GM23338 (cell line): Measurements from ENCODE around the gene FOXP1. TPM values are rescaled to one million over a fixed set of nuclear protein-coding genes. Genes with fewer than 3 reads are reported as not detected.

Source experiments
- ATAC-seq: fragments of 200-7000 bp; cut with Tn5 transposase; 3 replicates; pipeline ENCODE4 v1.9.1; 2020
- DNase-seq: peaks from one replicate; pipeline ENCODE4 v3.0.0-alpha.2; 2015; ENCODE audit warnings: low spot score
- H2AFZ ChIP-seq: fragments of 200-600 bp; sonication (generic); 2 replicates; pipeline ENCODE4 v1.8.0; 2016; ENCODE audit warnings: antibody characterized with exemption, mild to moderate bottlenecking, moderate library complexity
- H3F3A ChIP-seq: fragments of 200-600 bp; sonication (generic); replicated peaks from 2 replicates; pipeline ENCODE4 v1.8.0; 2017; ENCODE audit warnings: antibody characterized with exemption, mixed run types, low read depth
- H3K27ac ChIP-seq: fragments of 200-600 bp; sonication (generic); 2 replicates; pipeline ENCODE4 v1.6.1; 2016; ENCODE audit warnings: low read depth
- H3K27me3 ChIP-seq: fragments of 200-600 bp; sonication (generic); 2 replicates; pipeline ENCODE4 v1.8.0; 2016; ENCODE audit warnings: mild to moderate bottlenecking, mixed run types, moderate library complexity; ENCODE audit not compliant: insufficient read depth
- H3K36me3 ChIP-seq: fragments of 200-600 bp; sonication (generic); 2 replicates; pipeline ENCODE4 v1.8.0; 2016; ENCODE audit warnings: mild to moderate bottlenecking; ENCODE audit not compliant: insufficient read depth
- H3K4me1 ChIP-seq: fragments of 200-600 bp; sonication (generic); 2 replicates; pipeline ENCODE4 v1.8.0; 2016; ENCODE audit warnings: mild to moderate bottlenecking, moderate library complexity; ENCODE audit not compliant: insufficient read depth
- H3K4me2 ChIP-seq: fragments of 200-600 bp; sonication (generic); 2 replicates; pipeline ENCODE4 v1.7.1; 2017; ENCODE audit warnings: mixed run types
- H3K4me3 ChIP-seq: fragments of 200-600 bp; sonication (generic); 2 replicates; pipeline ENCODE4 v1.6.1; 2016; ENCODE audit warnings: mixed run types
- H3K79me2 ChIP-seq: fragments of 200-600 bp; sonication (generic); replicated peaks from 2 replicates; pipeline ENCODE4 v1.8.0; 2017; ENCODE audit warnings: mild to moderate bottlenecking; ENCODE audit not compliant: insufficient read depth
- H3K9me2 ChIP-seq: fragments of 200-600 bp; sonication (generic); 2 replicates; pipeline ENCODE4 v1.8.0; 2017; ENCODE audit not compliant: insufficient read depth
- H4K20me1 ChIP-seq: fragments of 200-600 bp; sonication (generic); replicated peaks from 2 replicates; pipeline ENCODE4 v1.8.0; 2017; ENCODE audit warnings: mild to moderate bottlenecking; ENCODE audit not compliant: insufficient read depth
- H3K27ac Mint-ChIP-seq: 2 replicates; pipeline ENCODE4 v1.8.0; 2020; ENCODE audit warnings: inconsistent platforms, mild to moderate bottlenecking, moderate library complexity, mixed read lengths
- H3K27me3 Mint-ChIP-seq: 3 replicates; pipeline ENCODE4 v1.8.0; 2022; ENCODE audit warnings: low read depth, mild to moderate bottlenecking, moderate library complexity, mixed read lengths, inconsistent platforms; ENCODE audit not compliant: insufficient read depth, poor library complexity
- H3K36me3 Mint-ChIP-seq: 3 replicates; pipeline ENCODE4 v1.8.0; 2021; ENCODE audit warnings: low read depth, mild to moderate bottlenecking, inconsistent platforms, moderate library complexity, mixed read lengths
- H3K4me1 Mint-ChIP-seq: 3 replicates; pipeline ENCODE4 v1.8.0; 2020; ENCODE audit warnings: mild to moderate bottlenecking, inconsistent platforms, mixed read lengths
- H3K4me3 Mint-ChIP-seq: 3 replicates; pipeline ENCODE4 v1.8.0; 2021; ENCODE audit warnings: moderate library complexity, mild to moderate bottlenecking, inconsistent platforms, mixed read lengths
- H3K9me3 Mint-ChIP-seq: 3 replicates; pipeline ENCODE4 v1.8.0; 2020; ENCODE audit warnings: moderate library complexity, mild to moderate bottlenecking, inconsistent platforms, mixed read lengths
- CREB1 ChIP-seq: fragments of 250-450 bp; sonication (Bioruptor Pico); IDR thresholded peaks from 2 replicates; pipeline ENCODE4 v1.5.0; 2020; ENCODE audit warnings: low read depth, mild to moderate bottlenecking, moderate library complexity
- CTCF ChIP-seq, 2 experiments: fragments of 200-600 bp in 1 of 2; sonication (generic) in 1 of 2; conservative IDR thresholded peaks; 2 replicates each; pipeline versions ENCODE4 v1.5.1 to v1.6.1; 2016 to 2017; ENCODE audit warnings: antibody characterized with exemption in 2 of 2, low read depth in 2 of 2, mild to moderate bottlenecking in 2 of 2, moderate library complexity in 1 of 2
- ETS1 ChIP-seq: IDR thresholded peaks from 2 replicates; pipeline ENCODE4 v1.6.1; 2016; ENCODE audit warnings: antibody characterized with exemption
- EZH2 ChIP-seq: fragments of 200-600 bp; sonication (generic); IDR thresholded peaks from one replicate; pipeline ENCODE4 v1.8.0; 2017; ENCODE audit warnings: antibody characterized with exemption, mild to moderate bottlenecking, low read depth; ENCODE audit not compliant: unreplicated experiment
- EZH2phosphoT487 ChIP-seq: fragments of 200-600 bp; sonication (generic); IDR thresholded peaks from one replicate; pipeline ENCODE4 v1.8.1; 2018; ENCODE audit warnings: antibody characterized with exemption; ENCODE audit not compliant: unreplicated experiment
- JUNB ChIP-seq: IDR thresholded peaks from one replicate; pipeline ENCODE4 v1.6.1; 2016; ENCODE audit warnings: antibody characterized with exemption; ENCODE audit not compliant: unreplicated experiment
- NANOG ChIP-seq: IDR thresholded peaks from 2 replicates; pipeline ENCODE4 v1.6.1; 2016; ENCODE audit warnings: antibody characterized with exemption, borderline replicate concordance
- POLR2AphosphoS5 ChIP-seq: IDR thresholded peaks from 2 replicates; pipeline ENCODE4 v1.6.1; 2016; ENCODE audit warnings: antibody characterized with exemption, low read depth
- REST ChIP-seq: IDR thresholded peaks from one replicate; pipeline ENCODE4 v1.6.1; 2018; ENCODE audit warnings: antibody characterized with exemption; ENCODE audit not compliant: unreplicated experiment
- STAT1 ChIP-seq: IDR thresholded peaks from one replicate; pipeline ENCODE4 v1.6.1; 2016; ENCODE audit warnings: antibody characterized with exemption; ENCODE audit not compliant: unreplicated experiment
- ZNF114 ChIP-seq: fragments of 250-450 bp; sonication (Bioruptor Pico); IDR thresholded peaks from 2 replicates; pipeline ENCODE4 v1.5.0; 2020; ENCODE audit warnings: mild to moderate bottlenecking, moderate library complexity
- ZNF331 ChIP-seq: fragments of 250-450 bp; sonication (Bioruptor Pico); IDR thresholded peaks from 2 replicates; pipeline ENCODE4 v1.5.0; 2020; ENCODE audit warnings: low read depth, mild to moderate bottlenecking, moderate library complexity
- ZNF462 ChIP-seq: fragments of 250-450 bp; sonication (Bioruptor Pico); IDR thresholded peaks from 2 replicates; pipeline ENCODE4 v1.5.0; 2020; ENCODE audit warnings: mild to moderate bottlenecking, moderate library complexity
- polyA plus RNA-seq: library from polyadenylated mRNA; unstranded; fragments of >200 nt; fragmentation: Nextera tagmentation; extraction: Ambion mirVana; gene quantifications from 2 replicates; pipeline ENCODE4 v1.2.1, GENCODE V29; 2016
- total RNA-seq: library from RNA; depleted of rRNA; stranded (reverse); fragments of >200 nt; shearing (Covaris generic); gene quantifications from 2 replicates; pipeline ENCODE4 v1.2.3, GENCODE V29; 2014

The FOXP1 gene
- total and polyA plus RNA-seq, 2 experiments from 2014 or later: 32.9 to 35.5 TPM

- H3K36me3 ChIP-seq: no peaks in the 10 kb centered on the region
- H3K27ac Mint-ChIP-seq: no peak overlapping the region
- H3K4me1 Mint-ChIP-seq: peaks cover 26% of the 10 kb centered on the region
- H2AFZ ChIP-seq: no peak overlapping the region
- H3F3A ChIP-seq: no peaks in the 10 kb centered on the region; the same call in 1 of the 2 replicates
- H3K4me2 ChIP-seq: no peak overlapping the region
- no peaks in the 10 kb centered on the region for H4K20me1 ChIP-seq
- no peak overlapping the region for H3K27ac ChIP-seq
- H3K4me3 ChIP-seq: no peak overlapping the region
- no peaks in the 10 kb centered on the region for H3K9me3 Mint-ChIP-seq
- peaks cover 13% of the 10 kb centered on the region for H3K4me1 ChIP-seq
- H3K4me3 Mint-ChIP-seq: no peak overlapping the region
- no peak for TF ChIP-seq EZH2
- TF ChIP-seq ETS1: no peak
- TF ChIP-seq REST: no peak
- no peak for TF ChIP-seq CTCF (conservative IDR thresholded peaks at IDR 0.05; ENCODE audit: low read depth in 2 of 2)
- TF ChIP-seq ZNF331 (CRISPR knock-in tag): no peak
- no peak for TF ChIP-seq EZH2phosphoT487
- TF ChIP-seq POLR2AphosphoS5: no peak
- TF ChIP-seq NANOG: no peak
- no peak for TF ChIP-seq CREB1
- no peak for TF ChIP-seq ZNF114 (CRISPR knock-in tag)
- TF ChIP-seq ZNF462 (CRISPR knock-in tag): no peak
- TF ChIP-seq STAT1: no peak
- no peak for TF ChIP-seq JUNB
- H3K27me3 Mint-ChIP-seq: peaks cover 6% of the 10 kb centered on the region
- no peaks in the 10 kb centered on the region for H3K36me3 Mint-ChIP-seq
- H3K79me2 ChIP-seq: no peaks in the 10 kb centered on the region; the same call in 1 of the 2 replicates
- no peaks in the 10 kb centered on the region for H3K27me3 ChIP-seq
- DNase-seq (no peak), ATAC-seq (no peak)
- H3K9me2 ChIP-seq: no peaks in the 10 kb centered on the region
Observed at GRCh38 chr3:71120012-71120411, 463.5 kb downstream of the FOXP1 start.
